Fibroblast of lung (primary cell): Measurements from ENCODE around the gene GMCL2. TPM values are rescaled to one million over a fixed set of nuclear protein-coding genes. Genes with fewer than 3 reads are reported as not detected.

Source experiments
- DNase-seq, 2 donors: peaks; one replicate each; pipeline versions ENCODE4 v3.0.0 to v3.0.0-alpha.2; 2010; ENCODE audit warnings: low read depth in 2 of 2
- H2AFZ ChIP-seq: 2 replicates; pipeline ENCODE4 v1.5.1; 2012; ENCODE audit warnings: low read length, control low read depth, inconsistent platforms
- H3K27ac ChIP-seq: 2 replicates; pipeline ENCODE4 v1.5.1; 2011; ENCODE audit warnings: low read length, control low read depth; ENCODE audit not compliant: insufficient read depth
- H3K27me3 ChIP-seq: 2 replicates; pipeline ENCODE4 v1.5.1; 2011; ENCODE audit warnings: mild to moderate bottlenecking, low read length; ENCODE audit not compliant: control insufficient read depth, insufficient read depth
- H3K36me3 ChIP-seq: 2 replicates; pipeline ENCODE4 v1.5.1; 2011; ENCODE audit warnings: low read length; ENCODE audit not compliant: control insufficient read depth, insufficient read depth
- H3K4me1 ChIP-seq: 2 replicates; pipeline ENCODE4 v1.5.1; 2011; ENCODE audit warnings: low read length; ENCODE audit not compliant: control insufficient read depth, insufficient read depth; ENCODE audit errors: extremely low read depth
- H3K4me2 ChIP-seq: 2 replicates; pipeline ENCODE4 v1.5.1; 2011; ENCODE audit warnings: low read length, control low read depth; ENCODE audit not compliant: insufficient read depth; ENCODE audit errors: extremely low read depth
- H3K4me3 ChIP-seq, 4 experiments: fragments of 200-600 bp in 1 of 4; sonication (generic) in 1 of 4; replicated peaks in 1 of 4; 2 replicates each; pipeline ENCODE4 v1.5.1; 2011 to 2016; ENCODE audit warnings: low read length in 4 of 4, low read depth in 3 of 4, mild to moderate bottlenecking in 3 of 4, control low read depth in 2 of 4, inconsistent platforms in 1 of 4, mixed read lengths in 1 of 4; ENCODE audit not compliant: insufficient read depth in 1 of 4; ENCODE audit errors: control extremely low read depth in 1 of 4
- H3K79me2 ChIP-seq: 2 replicates; pipeline ENCODE4 v1.5.1; 2012; ENCODE audit warnings: mild to moderate bottlenecking, low read length, inconsistent platforms; ENCODE audit not compliant: control insufficient read depth, insufficient read depth
- H3K9ac ChIP-seq: 2 replicates; pipeline ENCODE4 v1.5.1; 2011; ENCODE audit warnings: mild to moderate bottlenecking, low read length, control low read depth; ENCODE audit not compliant: insufficient read depth
- H3K9me3 ChIP-seq: 2 replicates; pipeline ENCODE4 v1.5.1; 2012; ENCODE audit warnings: low read depth, low read length; ENCODE audit not compliant: control insufficient read depth, insufficient read depth
- H4K20me1 ChIP-seq: 2 replicates; pipeline ENCODE4 v1.5.1; 2011; ENCODE audit warnings: low read length; ENCODE audit not compliant: control insufficient read depth, insufficient read depth; ENCODE audit errors: extremely low read depth
- CTCF ChIP-seq, 2 donors: IDR thresholded peaks in 1 of 2; conservative IDR thresholded peaks in 1 of 2; 1 replicate in 1 of 2; 2 replicates in 1 of 2; pipeline ENCODE4 v1.5.1; 2011 to 2012; ENCODE audit warnings: low read length in 2 of 2, control low read depth in 1 of 2, inconsistent platforms in 1 of 2, low read depth in 1 of 2, mild to moderate bottlenecking in 1 of 2
- EZH2 ChIP-seq: IDR thresholded peaks from 2 replicates; pipeline ENCODE4 v1.5.1; 2012; ENCODE audit warnings: low read length, control low read depth, mild to moderate bottlenecking; ENCODE audit errors: missing control alignments
- polyA plus RNA-seq, 2 donors: library from polyadenylated mRNA; depleted of rRNA in 1 of 2; stranded (reverse) in 1 of 2; unstranded in 1 of 2; fragments of >200 nt; gene quantifications; 2 replicates each; pipeline ENCODE4 v1.2.1, GENCODE V29; 2011 to 2012; ENCODE audit warnings: missing spikeins in 1 of 2
- total RNA-seq: library from RNA; depleted of rRNA; stranded (reverse); fragments of >200 nt; gene quantifications from 2 replicates; pipeline ENCODE4 v1.2.1, GENCODE V29; 2014

Gene GMCL2
- total and polyA plus RNA-seq, 2 donors (not counting 1 experiment from before 2014, with no cell fraction given): under 0.01 TPM; not detected in 1

GRCh38 chr5:178192787-178193186 is 5.6 kb upstream of the GMCL2 start:
- no peak for DNase-seq
- Histone ChIP-seq H3K27ac (no peak overlapping the region), H3K9ac (no peak overlapping the region), H4K20me1 (no peaks in the 10 kb centered on the region), H2AFZ (no peak overlapping the region), H3K4me1 (no peaks in the 10 kb centered on the region), H3K4me2 (no peak overlapping the region), H3K27me3 (peaks cover 13% of the 10 kb centered on the region), H3K4me3 (no peak overlapping the region), H3K9me3 (no peaks in the 10 kb centered on the region), H3K36me3 (no peaks in the 10 kb centered on the region), H3K79me2 (no peaks in the 10 kb centered on the region)
- TF ChIP-seq EZH2: no peak
- no peak for TF ChIP-seq CTCF (conservative IDR thresholded peaks at IDR 0.05 in 1 of 2, IDR thresholded peaks at IDR 0.05 in 1 of 2; ENCODE audit: low read depth in 1 of 2, low read length in 2 of 2)

- no peaks in the 10 kb centered on the region for H4K20me1 ChIP-seq
Observed at GRCh38 chr5:178192244-178192643, 5.1 kb upstream of the GMCL2 start.

GRCh38 chr5:178191661-178192060 is 4.5 kb upstream of the GMCL2 start:
- Histone ChIP-seq H3K27me3 (peaks cover 13% of the 10 kb centered on the region), H3K27ac (no peak overlapping the region), H3K9ac (no peak overlapping the region), H3K4me2 (no peak overlapping the region), H3K36me3 (no peaks in the 10 kb centered on the region), H2AFZ (no peak overlapping the region), H3K9me3 (no peaks in the 10 kb centered on the region), H3K79me2 (no peaks in the 10 kb centered on the region), H4K20me1 (no peaks in the 10 kb centered on the region), H3K4me3 (no peak overlapping the region), H3K4me1 (no peaks in the 10 kb centered on the region)
- DNase-seq: no peak
- TF ChIP-seq CTCF (conservative IDR thresholded peaks at IDR 0.05 in 1 of 2, IDR thresholded peaks at IDR 0.05 in 1 of 2; ENCODE audit: low read depth in 1 of 2, low read length in 2 of 2): no peak
- no peak for TF ChIP-seq EZH2

More at GRCh38 chr5:178192244-178192643, 5.1 kb upstream of the GMCL2 start:
- no peak overlapping the region for H3K4me2 ChIP-seq
- peaks cover 13% of the 10 kb centered on the region for H3K27me3 ChIP-seq
- H3K27ac ChIP-seq: no peak overlapping the region
- H2AFZ ChIP-seq: no peak overlapping the region
- H3K36me3 ChIP-seq: no peaks in the 10 kb centered on the region
- no peak overlapping the region for H3K4me3 ChIP-seq
- no peaks in the 10 kb centered on the region for H3K79me2 ChIP-seq
- H3K9ac ChIP-seq: no peak overlapping the region
- no peaks in the 10 kb centered on the region for H3K4me1 ChIP-seq
- no peaks in the 10 kb centered on the region for H3K9me3 ChIP-seq
- TF ChIP-seq CTCF (conservative IDR thresholded peaks at IDR 0.05 in 1 of 2, IDR thresholded peaks at IDR 0.05 in 1 of 2; ENCODE audit: low read depth in 1 of 2, low read length in 2 of 2): no peak
- TF ChIP-seq EZH2: no peak
- peak in 1 of 2 donors; percentile 24 for DNase-seq
